WTC11 (cell line): ENCODE results near the gene DCAF5. TPM values are rescaled to one million over a fixed set of nuclear protein-coding genes. Genes with fewer than 3 reads are reported as not detected.

Source experiments
- ATAC-seq: fragments of 200-7000 bp; cut with Tn5 transposase; 2 replicates; pipeline ENCODE4 v1.10.0; 2021; ENCODE audit warnings: mild to moderate bottlenecking, moderate library complexity
- CTCF ChIA-PET: fragments of 300-600 bp; sonication (Branson Sonifier 250); formaldehyde crosslinking; loops from one replicate; lab custom pipeline; 2021; ENCODE audit warnings: antibody characterized with exemption; lab: Charles Lee
- POLR2A ChIA-PET: fragments of 350-600 bp; sonication (Branson Sonifier 250); formaldehyde crosslinking; loops from one replicate; lab custom pipeline; 2021; ENCODE audit warnings: antibody characterized with exemption; lab: Charles Lee
- DNase-seq: peaks from one replicate; pipeline ENCODE4 v3.0.0; 2021; ENCODE audit warnings: low spot score
- H3K27ac Mint-ChIP-seq: 2 replicates; pipeline ENCODE4 v1.8.0; 2021; ENCODE audit warnings: mixed read lengths
- H3K27me3 Mint-ChIP-seq: 2 replicates; pipeline ENCODE4 v1.8.0; 2021; ENCODE audit warnings: low read depth, mild to moderate bottlenecking, moderate library complexity, mixed read lengths
- H3K36me3 Mint-ChIP-seq: 2 replicates; pipeline ENCODE4 v1.8.0; 2021; ENCODE audit warnings: mixed read lengths
- H3K4me1 Mint-ChIP-seq: 2 replicates; pipeline ENCODE4 v1.8.0; 2022; ENCODE audit warnings: mixed read lengths
- H3K4me3 Mint-ChIP-seq: 2 replicates; pipeline ENCODE4 v1.8.0; 2021; ENCODE audit warnings: mild to moderate bottlenecking, moderate library complexity, mixed read lengths
- H3K9me3 Mint-ChIP-seq: 2 replicates; pipeline ENCODE4 v1.8.0; 2021; ENCODE audit warnings: mixed read lengths
- ATF1 ChIP-seq: sonication (generic); formaldehyde crosslinking; IDR thresholded peaks from 2 replicates; pipeline ENCODE4 v1.8.1; 2023; ENCODE audit warnings: mild to moderate bottlenecking, moderate library complexity, missing genetic modification reagents
- ATF2 ChIP-seq: sonication (generic); formaldehyde crosslinking; IDR thresholded peaks from 2 replicates; pipeline ENCODE4 v1.8.1; 2022; ENCODE audit warnings: low read depth, missing genetic modification reagents, borderline replicate concordance
- CDX4 ChIP-seq: fragments of 250-450 bp; sonication (Bioruptor Pico); IDR thresholded peaks from 2 replicates; pipeline ENCODE4 v1.9.0; 2021; ENCODE audit warnings: moderate library complexity, mild to moderate bottlenecking, inconsistent platforms, borderline replicate concordance
- ELF4 ChIP-seq: sonication (generic); formaldehyde crosslinking; IDR thresholded peaks from 2 replicates; pipeline ENCODE4 v1.8.1; 2022; ENCODE audit warnings: low read depth, mild to moderate bottlenecking, moderate library complexity, missing genetic modification reagents
- FOXK1 ChIP-seq: sonication (generic); formaldehyde crosslinking; IDR thresholded peaks from 2 replicates; pipeline ENCODE4 v1.8.0; 2022; ENCODE audit warnings: mild to moderate bottlenecking, moderate library complexity, missing genetic modification reagents
- KAT7 ChIP-seq: sonication (generic); formaldehyde crosslinking; IDR thresholded peaks from 2 replicates; pipeline ENCODE4 v1.8.1; 2023; ENCODE audit warnings: missing genetic modification reagents, mild to moderate bottlenecking, borderline replicate concordance
- MAX ChIP-seq: sonication (generic); formaldehyde crosslinking; IDR thresholded peaks from 2 replicates; pipeline ENCODE4 v1.8.0; 2022; ENCODE audit warnings: mild to moderate bottlenecking, missing genetic modification reagents
- MYBL2 ChIP-seq: sonication (generic); formaldehyde crosslinking; IDR thresholded peaks from 2 replicates; pipeline ENCODE4 v1.8.1; 2023; ENCODE audit warnings: mild to moderate bottlenecking, moderate library complexity, missing genetic modification reagents
- NFYB ChIP-seq: sonication (generic); formaldehyde crosslinking; conservative IDR thresholded peaks from 2 replicates; pipeline ENCODE4 v1.8.0; 2022; ENCODE audit warnings: low read depth, missing genetic modification reagents
- NR2C2 ChIP-seq: sonication (generic); formaldehyde crosslinking; IDR thresholded peaks from 2 replicates; pipeline ENCODE4 v1.8.0; 2022; ENCODE audit warnings: mild to moderate bottlenecking, missing genetic modification reagents
- OVOL2 ChIP-seq: fragments of 250-450 bp; sonication (Bioruptor Pico); IDR thresholded peaks from 2 replicates; pipeline ENCODE4 v1.9.0; 2021; ENCODE audit warnings: mild to moderate bottlenecking, borderline replicate concordance
- RORB ChIP-seq: fragments of 250-450 bp; sonication (Bioruptor Pico); IDR thresholded peaks from 2 replicates; pipeline ENCODE4 v1.9.0; 2021; ENCODE audit warnings: mild to moderate bottlenecking
- SMAD3 ChIP-seq: sonication (generic); formaldehyde crosslinking; IDR thresholded peaks from 2 replicates; pipeline ENCODE4 v1.8.0; 2022; ENCODE audit warnings: missing genetic modification reagents, mild to moderate bottlenecking, borderline replicate concordance
- SOX15 ChIP-seq: fragments of 250-450 bp; sonication (Bioruptor Pico); IDR thresholded peaks from 2 replicates; pipeline ENCODE4 v1.9.0; 2021; ENCODE audit warnings: mild to moderate bottlenecking
- SP1 ChIP-seq: sonication (generic); formaldehyde crosslinking; conservative IDR thresholded peaks from 2 replicates; pipeline ENCODE4 v1.8.1; 2022; ENCODE audit warnings: missing genetic modification reagents
- STAT6 ChIP-seq: sonication (generic); formaldehyde crosslinking; conservative IDR thresholded peaks from 2 replicates; pipeline ENCODE4 v1.8.1; 2023; ENCODE audit warnings: mild to moderate bottlenecking, low read depth, missing genetic modification reagents, moderate library complexity
- TEAD1 ChIP-seq: sonication (generic); formaldehyde crosslinking; IDR thresholded peaks from 2 replicates; pipeline ENCODE4 v1.8.0; 2022; ENCODE audit warnings: mild to moderate bottlenecking, missing genetic modification reagents
- TP53 ChIP-seq: sonication (generic); formaldehyde crosslinking; IDR thresholded peaks from 2 replicates; pipeline ENCODE4 v1.8.1; 2023; ENCODE audit warnings: mild to moderate bottlenecking, missing genetic modification reagents
- USF1 ChIP-seq: sonication (generic); formaldehyde crosslinking; IDR thresholded peaks from 2 replicates; pipeline ENCODE4 v1.8.0; 2022; ENCODE audit warnings: mild to moderate bottlenecking, missing genetic modification reagents
- USF2 ChIP-seq: sonication (generic); formaldehyde crosslinking; IDR thresholded peaks from 2 replicates; pipeline ENCODE4 v1.8.1; 2023; ENCODE audit warnings: mild to moderate bottlenecking, missing genetic modification reagents, moderate library complexity
- ZMAT4 ChIP-seq: fragments of 250-450 bp; sonication (Bioruptor Pico); IDR thresholded peaks from 2 replicates; pipeline ENCODE4 v1.9.0; 2021; ENCODE audit warnings: mild to moderate bottlenecking
- ZNF121 ChIP-seq: sonication (generic); formaldehyde crosslinking; IDR thresholded peaks from 2 replicates; pipeline ENCODE4 v1.8.0; 2023; ENCODE audit warnings: missing genetic modification reagents
- ZNF263 ChIP-seq: sonication (generic); formaldehyde crosslinking; IDR thresholded peaks from 2 replicates; pipeline ENCODE4 v1.8.1; 2022; ENCODE audit warnings: low read depth, mild to moderate bottlenecking, moderate library complexity, missing genetic modification reagents
- ZNF396 ChIP-seq: fragments of 250-450 bp; sonication (Bioruptor Pico); IDR thresholded peaks from 2 replicates; pipeline ENCODE4 v1.8.0; 2021; ENCODE audit warnings: mild to moderate bottlenecking, moderate library complexity, borderline replicate concordance
- ZNF423 ChIP-seq: fragments of 250-450 bp; sonication (Bioruptor Pico); IDR thresholded peaks from 2 replicates; pipeline ENCODE4 v2.1.2; 2022; ENCODE audit warnings: mild to moderate bottlenecking, moderate library complexity
- ZNF425 ChIP-seq: fragments of 250-450 bp; sonication (Bioruptor Pico); conservative IDR thresholded peaks from 2 replicates; pipeline ENCODE4 v1.9.0; 2021; ENCODE audit warnings: mild to moderate bottlenecking
- total RNA-seq: library from RNA; stranded (reverse); gene quantifications from 3 replicates; pipeline ENCODE4 v1.2.3, GENCODE V29; 2021

The DCAF5 gene
- total RNA-seq, 1 experiment from 2014 or later, result 30.3 TPM

GRCh38 chr14:69079747-69080146 is 73.2 kb downstream of the DCAF5 start:
- DNase-seq, result no peak
- Mint-ChIP-seq H3K4me3 (no peak overlapping the region), H3K9me3 (no peaks in the 10 kb centered on the region), H3K36me3 (peaks cover 17% of the 10 kb centered on the region), H3K27ac (no peak overlapping the region), H3K4me1 (peaks cover 9% of the 10 kb centered on the region; the same call in 1 of the 2 replicates)
- ChIA-PET CTCF (interaction anchor here (0.7 to 1.5 kb wide), 3 partner anchors 11 to 27 kb away, joined by 3 to 8 read pairs (median 7); no protein-coding TSS in a partner anchor), POLR2A (no interaction called here)
- ATAC-seq, result no peak
- no peak for TF ChIP-seq SMAD3 (CRISPR knock-in tag)
- no peak for TF ChIP-seq CDX4 (CRISPR knock-in tag)
- TF ChIP-seq TEAD1 (CRISPR knock-in tag), result no peak
- no peak for TF ChIP-seq USF1 (CRISPR knock-in tag)
- no peak for TF ChIP-seq ZNF423 (CRISPR knock-in tag)
- no peak for TF ChIP-seq ATF1 (CRISPR knock-in tag)
- no peak for TF ChIP-seq RORB (CRISPR knock-in tag)
- no peak for TF ChIP-seq USF2 (CRISPR knock-in tag)
- TF ChIP-seq NR2C2, result no peak
- TF ChIP-seq MAX (CRISPR knock-in tag), result no peak
- TF ChIP-seq KAT7, result no peak
- no peak for TF ChIP-seq OVOL2 (CRISPR knock-in tag)
- TF ChIP-seq, all 79 proteins: peak for 0
- H3K27me3 Mint-ChIP-seq, result no peaks in the 10 kb centered on the region

- CTCF ChIA-PET, result interaction anchor here (0.7 to 1.5 kb wide), 4 partner anchors 11 to 28 kb away, joined by 3 to 8 read pairs (median 5); no protein-coding TSS in a partner anchor
- ATAC-seq (no peak), DNase-seq (no peak)
- no peak overlapping the region for H3K4me3 Mint-ChIP-seq
- no peaks in the 10 kb centered on the region for H3K9me3 Mint-ChIP-seq
- H3K27me3 Mint-ChIP-seq, result no peaks in the 10 kb centered on the region
- H3K36me3 Mint-ChIP-seq, result peaks cover 22% of the 10 kb centered on the region
- 0 out of 2 replicates have a peak overlapping the region, but pooled peaks have one; percentile 1 for H3K27ac Mint-ChIP-seq
- POLR2A ChIA-PET, result no interaction called here
- H3K4me1 Mint-ChIP-seq, result peaks cover 12% of the 10 kb centered on the region; the same call in 1 of the 2 replicates
- no peak for TF ChIP-seq ELF4 (CRISPR knock-in tag)
- no peak for TF ChIP-seq ZNF425
- no peak for TF ChIP-seq ZNF263
- no peak for TF ChIP-seq ZNF396 (CRISPR knock-in tag)
- TF ChIP-seq SP1, result no peak
- no peak for TF ChIP-seq ATF2
- no peak for TF ChIP-seq MYBL2 (CRISPR knock-in tag)
- no peak for TF ChIP-seq FOXK1 (CRISPR knock-in tag)
- TF ChIP-seq ZNF121 (CRISPR knock-in tag), result no peak
- no peak for TF ChIP-seq ZMAT4 (CRISPR knock-in tag)
- TF ChIP-seq SOX15, result no peak
- TF ChIP-seq STAT6 (CRISPR knock-in tag), result no peak
- no peak for TF ChIP-seq TP53 (CRISPR knock-in tag)
- TF ChIP-seq NFYB (CRISPR knock-in tag), result no peak
Observed at GRCh38 chr14:69079188-69079742, 73.7 kb downstream of the DCAF5 start.
